Measurements from ENCODE around the gene SEMA3B.

The SEMA3B gene

DNA sequence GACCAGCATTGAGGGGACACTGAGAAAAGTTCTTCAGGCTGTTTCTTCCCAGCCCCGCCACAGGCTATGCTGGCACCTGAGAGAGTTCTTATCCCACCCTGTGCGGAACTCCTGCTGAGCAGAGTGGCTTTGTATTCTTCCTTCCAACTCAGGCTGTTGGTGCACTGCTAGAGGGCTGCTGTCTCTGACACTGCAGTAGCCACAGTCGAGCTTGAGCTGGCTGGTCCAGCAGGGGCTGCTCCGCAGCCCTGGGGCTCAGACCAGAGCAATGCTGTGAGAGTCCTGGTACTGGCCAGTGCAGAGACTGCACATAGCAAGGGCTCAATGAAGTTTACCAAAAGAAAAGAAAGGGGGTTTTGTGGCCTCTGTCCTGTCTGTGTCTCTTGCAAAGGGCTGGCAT is 29.3 kb upstream of the SEMA3B start:
- H3K4me1 Mint-ChIP-seq = peaks cover 46% of the 10 kb centered on the region
- TF ChIP-seq, protein P1, sequence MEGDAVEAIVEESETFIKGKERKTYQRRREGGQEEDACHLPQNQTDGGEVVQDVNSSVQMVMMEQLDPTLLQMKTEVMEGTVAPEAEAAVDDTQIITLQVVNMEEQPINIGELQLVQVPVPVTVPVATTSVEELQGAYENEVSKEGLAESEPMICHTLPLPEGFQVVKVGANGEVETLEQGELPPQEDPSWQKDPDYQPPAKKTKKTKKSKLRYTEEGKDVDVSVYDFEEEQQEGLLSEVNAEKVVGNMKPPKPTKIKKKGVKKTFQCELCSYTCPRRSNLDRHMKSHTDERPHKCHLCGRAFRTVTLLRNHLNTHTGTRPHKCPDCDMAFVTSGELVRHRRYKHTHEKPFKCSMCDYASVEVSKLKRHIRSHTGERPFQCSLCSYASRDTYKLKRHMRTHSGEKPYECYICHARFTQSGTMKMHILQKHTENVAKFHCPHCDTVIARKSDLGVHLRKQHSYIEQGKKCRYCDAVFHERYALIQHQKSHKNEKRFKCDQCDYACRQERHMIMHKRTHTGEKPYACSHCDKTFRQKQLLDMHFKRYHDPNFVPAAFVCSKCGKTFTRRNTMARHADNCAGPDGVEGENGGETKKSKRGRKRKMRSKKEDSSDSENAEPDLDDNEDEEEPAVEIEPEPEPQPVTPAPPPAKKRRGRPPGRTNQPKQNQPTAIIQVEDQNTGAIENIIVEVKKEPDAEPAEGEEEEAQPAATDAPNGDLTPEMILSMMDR (IDR thresholded peaks at IDR 0.05; ENCODE audit: unreplicated experiment in 3 of 3) = no peak
- peak overlapping the region; percentile 74 to 99 (median 98) for H3K4me3 Mint-ChIP-seq
- H3K9me3 Mint-ChIP-seq = no peaks in the 10 kb centered on the region
- peak overlapping the region; percentile 56 to 80 (median 63) for H3K27ac Mint-ChIP-seq
- peaks cover 3% of the 10 kb centered on the region for H3K36me3 Mint-ChIP-seq (ENCODE audit: low read depth)
- no peaks in the 10 kb centered on the region for H3K27me3 Mint-ChIP-seq (ENCODE audit: low read depth)

DNA sequence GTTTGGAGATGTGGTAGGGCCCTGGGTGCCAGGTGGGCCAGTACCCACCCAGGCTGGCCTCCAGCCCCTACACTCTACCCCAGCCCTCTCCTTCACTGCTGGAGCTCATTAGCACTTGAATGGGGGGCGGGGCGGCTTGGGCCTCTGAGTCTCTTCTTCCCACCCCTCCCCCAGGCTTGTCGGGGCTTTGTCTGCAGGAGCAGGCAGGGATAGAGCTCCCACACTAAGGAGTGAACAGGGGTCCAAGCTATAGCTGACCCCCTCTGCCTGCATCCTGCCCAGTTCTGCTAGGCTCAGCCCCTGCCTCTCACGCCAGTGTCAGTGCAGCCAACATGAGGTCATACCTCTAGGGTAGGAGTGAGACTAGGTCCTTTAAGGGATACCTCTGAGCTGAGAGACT is 27.8 kb upstream of the SEMA3B start:
- Mint-ChIP-seq H3K9me3 (no peaks in the 10 kb centered on the region), H3K36me3 (ENCODE audit: low read depth) (peaks cover 3% of the 10 kb centered on the region), H3K4me3 (peak overlapping the region; percentile 15 to 72 (median 68)), H3K4me1 (peaks cover 52% of the 10 kb centered on the region), H3K27me3 (ENCODE audit: low read depth) (no peaks in the 10 kb centered on the region), H3K27ac (peak overlapping the region; percentile 78 to 91 (median 90))
- TF ChIP-seq, protein P1 (IDR thresholded peaks at IDR 0.05; ENCODE audit: unreplicated experiment in 3 of 3) = no peak

DNA sequence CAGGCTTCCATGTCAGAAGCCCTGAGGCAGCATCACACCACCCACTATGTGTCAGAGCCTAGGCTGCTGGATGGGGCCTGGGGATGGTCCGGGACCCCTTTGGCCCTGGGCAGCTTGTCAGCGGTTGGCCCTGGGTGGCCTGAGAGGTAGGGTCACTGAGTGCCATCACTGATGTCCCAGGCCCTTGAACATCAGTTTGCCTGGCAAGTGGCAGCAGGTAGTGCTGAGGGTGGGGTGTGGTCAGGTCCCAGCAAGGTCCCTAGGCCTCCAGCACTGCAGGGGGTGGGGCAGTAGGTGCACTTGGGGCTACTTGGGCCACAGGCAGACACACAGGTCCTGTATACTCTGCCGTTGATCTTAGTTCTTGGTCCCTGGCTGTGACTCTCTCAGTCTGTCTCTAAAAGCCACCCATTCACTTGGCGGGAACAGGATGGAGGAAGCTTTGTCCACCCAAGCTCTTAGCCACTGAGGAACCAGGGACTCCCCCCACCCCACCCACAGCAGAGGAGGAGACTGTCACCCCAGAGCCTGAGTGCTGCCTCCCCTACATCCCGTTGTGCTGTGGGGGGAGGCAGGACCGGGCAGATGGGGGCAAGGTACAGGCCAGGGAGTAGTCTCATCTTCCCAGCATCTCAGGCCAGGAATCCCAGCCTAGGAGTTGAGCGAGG is 27.1 kb upstream of the SEMA3B start:
- no peaks in the 10 kb centered on the region for H3K27me3 Mint-ChIP-seq (ENCODE audit: low read depth)
- peaks cover 3% of the 10 kb centered on the region for H3K36me3 Mint-ChIP-seq (ENCODE audit: low read depth)
- H3K4me1 Mint-ChIP-seq = peaks cover 59% of the 10 kb centered on the region
- H3K9me3 Mint-ChIP-seq = no peaks in the 10 kb centered on the region
- TF ChIP-seq, protein P1 (IDR thresholded peaks at IDR 0.05; ENCODE audit: unreplicated experiment in 3 of 3) = no peak
- no peak overlapping the region for H3K4me3 Mint-ChIP-seq
- peak overlapping the region; percentile 78 to 91 (median 90) for H3K27ac Mint-ChIP-seq

DNA sequence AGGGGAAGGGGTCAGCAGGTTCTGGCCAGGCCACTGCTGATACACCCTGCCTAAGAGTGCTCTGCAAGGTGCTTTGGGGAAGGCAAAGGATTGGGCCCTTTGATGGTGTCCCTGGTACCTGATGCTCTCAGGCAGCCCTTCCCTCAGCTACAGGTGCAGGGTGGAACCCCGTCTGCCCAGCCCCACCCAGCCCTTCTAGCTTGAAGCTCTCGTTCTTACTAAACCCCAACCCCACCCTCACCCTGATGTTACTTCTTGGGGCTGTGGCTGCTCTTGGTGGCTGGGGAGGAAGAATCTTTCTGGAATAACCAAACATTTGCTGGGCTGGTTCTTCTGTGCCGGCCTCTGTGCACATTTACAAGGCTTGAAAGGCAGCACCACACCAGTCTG is 26.6 kb upstream of the SEMA3B start:
- H3K4me3 Mint-ChIP-seq = peak overlapping the region in 1 of 3 experiments; percentile 30
- TF ChIP-seq, protein P1 (IDR thresholded peaks at IDR 0.05; ENCODE audit: unreplicated experiment in 3 of 3) = no peak
- H3K36me3 Mint-ChIP-seq (ENCODE audit: low read depth) = peaks cover 3% of the 10 kb centered on the region
- no peaks in the 10 kb centered on the region for H3K27me3 Mint-ChIP-seq (ENCODE audit: low read depth)
- H3K9me3 Mint-ChIP-seq = no peaks in the 10 kb centered on the region
- peaks cover 60% of the 10 kb centered on the region for H3K4me1 Mint-ChIP-seq
- peak overlapping the region; percentile 88 to 95 (median 91) for H3K27ac Mint-ChIP-seq

DNA sequence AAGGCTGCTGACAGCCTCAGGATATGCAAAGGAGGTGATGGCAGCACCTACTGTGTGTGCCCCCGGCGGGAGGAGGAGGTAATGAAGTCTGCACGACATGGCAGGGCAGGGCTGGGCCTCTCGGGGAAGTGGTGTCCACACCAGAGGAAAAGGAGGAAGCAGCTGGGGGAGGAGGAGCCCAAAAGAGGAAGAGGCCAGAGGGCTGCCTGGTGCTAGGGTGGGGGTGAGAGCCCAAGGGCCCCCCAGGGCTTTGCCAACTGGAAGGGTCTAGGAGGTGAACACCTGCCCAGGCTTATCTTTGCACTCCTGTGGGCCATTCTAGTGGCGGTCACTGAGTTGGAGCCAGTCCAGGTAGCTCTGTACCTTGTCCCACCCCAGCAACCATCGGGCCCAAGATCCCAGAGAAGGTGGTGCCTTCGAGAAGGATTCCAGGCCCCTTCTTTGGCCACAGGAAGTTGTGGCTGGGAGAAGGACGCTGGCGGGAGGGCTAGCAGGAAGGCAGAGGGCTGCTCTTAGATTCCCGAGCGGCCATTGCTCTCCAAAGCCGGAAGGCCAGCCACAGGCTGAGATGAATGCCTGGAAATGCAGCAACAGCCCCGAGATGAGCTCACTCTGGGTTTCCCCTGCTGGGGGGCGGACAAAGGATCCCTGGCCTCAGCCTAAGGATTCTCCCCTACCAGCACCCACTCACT is 25.9 kb upstream of the SEMA3B start:
- Mint-ChIP-seq H3K36me3 (ENCODE audit: low read depth) (peaks cover 3% of the 10 kb centered on the region), H3K9me3 (no peaks in the 10 kb centered on the region), H3K27ac (peak overlapping the region; percentile 88 to 95 (median 91)), H3K4me1 (peaks cover 56% of the 10 kb centered on the region), H3K27me3 (ENCODE audit: low read depth) (no peaks in the 10 kb centered on the region), H3K4me3 (peak overlapping the region in 1 of 3 experiments; percentile 30)
- TF ChIP-seq, protein P1 (IDR thresholded peaks at IDR 0.05; ENCODE audit: unreplicated experiment in 3 of 3) = no peak
